ENCODE data around the gene ADGRG6. TPM values are rescaled to one million over a fixed set of nuclear protein-coding genes. Genes with fewer than 3 reads are reported as not detected.

ADGRG6 gene
- total RNA-seq, 4 donors from 2014 or later, result 15.7 to 75.2 (median 19.2) TPM

- TF ChIP-seq EP300 (IDR thresholded peaks at IDR 0.05; ENCODE audit: low read depth) (no peak), POLR2AphosphoS5 (IDR thresholded peaks at IDR 0.05) (no peak), POLR2A (IDR thresholded peaks at IDR 0.05) (no peak)
- H3K27ac ChIP-seq, result no peak overlapping the region
- H3K36me3 ChIP-seq, result no peaks in the 10 kb centered on the region
- H3K27me3 ChIP-seq, result no peaks in the 10 kb centered on the region
- no peaks in the 10 kb centered on the region for H3K4me1 ChIP-seq
- intact Hi-C loops (cut with DNase I; ENCODE audit: low total_unique reads), result no loop called here
- no peak overlapping the region for H3K4me3 ChIP-seq
- in situ Hi-C loops (cut with MboI; ENCODE audit: low pct_ligation_motif_present in 1 of 4, low pct_unique_long_range_greater_than_20kb in 1 of 4, low sequenced_read_pairs in 3 of 4), result no loop called here
- no peak for DNase-seq
- WGBS, 2 donors (ENCODE audit: low coverage in 1 of 2), result 66 to 86% methylated on average over 3 of the region's 3 CpGs
- H3K9me3 ChIP-seq, result no peaks in the 10 kb centered on the region
Measured at GRCh38 chr6:142441716-142442115, 139.9 kb downstream of the ADGRG6 start.

GRCh38 chr6:142443102-142443501 is 141.3 kb downstream of the ADGRG6 start:
- H3K27me3 ChIP-seq, result no peaks in the 10 kb centered on the region
- in situ Hi-C loops (cut with MboI; ENCODE audit: low pct_ligation_motif_present in 1 of 4, low pct_unique_long_range_greater_than_20kb in 1 of 4, low sequenced_read_pairs in 3 of 4) (no loop called here), intact Hi-C loops (cut with DNase I; ENCODE audit: low total_unique reads) (no loop called here)
- H3K27ac ChIP-seq, result no peak overlapping the region
- no peaks in the 10 kb centered on the region for H3K36me3 ChIP-seq
- DNase-seq, result no peak
- H3K4me1 ChIP-seq, result no peaks in the 10 kb centered on the region
- no peak overlapping the region for H3K4me3 ChIP-seq
- no peak for TF ChIP-seq CTCF (IDR thresholded peaks at IDR 0.05)
- no peak for TF ChIP-seq POLR2A (IDR thresholded peaks at IDR 0.05)
- TF ChIP-seq EP300 (IDR thresholded peaks at IDR 0.05; ENCODE audit: low read depth), result no peak
- TF ChIP-seq POLR2AphosphoS5 (IDR thresholded peaks at IDR 0.05), result no peak
- H3K9me3 ChIP-seq, result no peaks in the 10 kb centered on the region
- 91 to 100% methylated on average over 1 to 2 of the region's 2 CpGs for WGBS, 2 donors (ENCODE audit: low coverage in 1 of 2)

- no peaks in the 10 kb centered on the region for H3K36me3 ChIP-seq
- no peaks in the 10 kb centered on the region for H3K4me1 ChIP-seq
- intact Hi-C loops (cut with DNase I; ENCODE audit: low total_unique reads), result no loop called here
- TF ChIP-seq POLR2AphosphoS5 (IDR thresholded peaks at IDR 0.05), result no peak
- no peak for TF ChIP-seq EP300 (IDR thresholded peaks at IDR 0.05; ENCODE audit: low read depth)
- no peak for TF ChIP-seq POLR2A (IDR thresholded peaks at IDR 0.05)
- no peak for TF ChIP-seq CTCF (IDR thresholded peaks at IDR 0.05)
- WGBS, 2 donors (ENCODE audit: low coverage in 1 of 2), result 81 to 92% methylated on average over 1 of the region's 1 CpG
- H3K4me3 ChIP-seq, result no peak overlapping the region
- no peak overlapping the region for H3K27ac ChIP-seq
- no peak for DNase-seq
- no peaks in the 10 kb centered on the region for H3K27me3 ChIP-seq
- H3K9me3 ChIP-seq, result no peaks in the 10 kb centered on the region
- in situ Hi-C loops (cut with MboI; ENCODE audit: low pct_ligation_motif_present in 1 of 4, low pct_unique_long_range_greater_than_20kb in 1 of 4, low sequenced_read_pairs in 3 of 4), result no loop called here
Measured at GRCh38 chr6:142443532-142443931, 141.7 kb downstream of the ADGRG6 start.

- in situ Hi-C loops (cut with MboI; ENCODE audit: low pct_ligation_motif_present in 1 of 4, low pct_unique_long_range_greater_than_20kb in 1 of 4, low sequenced_read_pairs in 3 of 4) (no loop called here), intact Hi-C loops (cut with DNase I; ENCODE audit: low total_unique reads) (no loop called here)
- Histone ChIP-seq H3K4me1 (no peaks in the 10 kb centered on the region), H3K4me3 (no peak overlapping the region), H3K36me3 (no peaks in the 10 kb centered on the region), H3K27me3 (no peaks in the 10 kb centered on the region), H3K27ac (no peak overlapping the region), H3K9me3 (no peaks in the 10 kb centered on the region)
- TF ChIP-seq POLR2A (IDR thresholded peaks at IDR 0.05) (no peak), CTCF (IDR thresholded peaks at IDR 0.05) (no peak), POLR2AphosphoS5 (IDR thresholded peaks at IDR 0.05) (no peak), EP300 (IDR thresholded peaks at IDR 0.05; ENCODE audit: low read depth) (no peak)
- DNase-seq, result no peak
- 46 to 62% methylated on average over 1 of the region's 1 CpG for WGBS, 2 donors (ENCODE audit: low coverage in 1 of 2)
Measured at GRCh38 chr6:142444376-142444775, 142.6 kb downstream of the ADGRG6 start.

GRCh38 chr6:142444881-142445301 is 143.1 kb downstream of the ADGRG6 start:
- Histone ChIP-seq H3K36me3 (no peaks in the 10 kb centered on the region), H3K4me1 (no peaks in the 10 kb centered on the region), H3K27ac (no peak overlapping the region), H3K4me3 (no peak overlapping the region), H3K27me3 (no peaks in the 10 kb centered on the region), H3K9me3 (no peaks in the 10 kb centered on the region)
- no peak for TF ChIP-seq POLR2AphosphoS5 (IDR thresholded peaks at IDR 0.05)
- no peak for TF ChIP-seq CTCF (IDR thresholded peaks at IDR 0.05)
- no peak for TF ChIP-seq EP300 (IDR thresholded peaks at IDR 0.05; ENCODE audit: low read depth)
- no peak for TF ChIP-seq POLR2A (IDR thresholded peaks at IDR 0.05)
- intact Hi-C loops (cut with DNase I; ENCODE audit: low total_unique reads), result no loop called here
- in situ Hi-C loops (cut with MboI; ENCODE audit: low pct_ligation_motif_present in 1 of 4, low pct_unique_long_range_greater_than_20kb in 1 of 4, low sequenced_read_pairs in 3 of 4), result no loop called here
- 53 to 60% methylated on average over 1 to 2 of the region's 2 CpGs for WGBS, 2 donors (ENCODE audit: low coverage in 1 of 2)
- DNase-seq, result no peak
